Upper lobe of right lung (tissue), 1 donor: Measurements from ENCODE around the gene CRB3. TPM values are rescaled to one million over a fixed set of nuclear protein-coding genes. Genes with fewer than 3 reads are reported as not detected.

ENCODE experiments used
- ATAC-seq: fragments of 200-7000 bp; cut with Tn5 transposase; one replicate; pipeline ENCODE4 v1.9.1; 2020; ENCODE audit warnings: mild to moderate bottlenecking, moderate library complexity
- DNase-seq: peaks from one replicate; pipeline ENCODE4 v3.0.0-alpha.2; 2020
- H3K27ac ChIP-seq: fragments of 200-600 bp; one replicate; pipeline ENCODE4 v1.8.0; 2022
- H3K27me3 ChIP-seq: fragments of 200-600 bp; one replicate; pipeline ENCODE4 v1.8.0; 2022; ENCODE audit warnings: mild to moderate bottlenecking
- H3K36me3 ChIP-seq: fragments of 200-600 bp; one replicate; pipeline ENCODE4 v1.8.0; 2022
- H3K4me1 ChIP-seq: fragments of 200-600 bp; one replicate; pipeline ENCODE4 v1.8.0; 2022
- H3K4me3 ChIP-seq: fragments of 200-600 bp; one replicate; pipeline ENCODE4 v1.8.0; 2022; ENCODE audit warnings: mild to moderate bottlenecking
- H3K9me3 ChIP-seq: fragments of 200-600 bp; one replicate; pipeline ENCODE4 v1.8.0; 2022
- CTCF ChIP-seq: fragments of 200-600 bp; IDR thresholded peaks from one replicate; pipeline ENCODE4 v1.8.0; 2022; ENCODE audit warnings: antibody characterized with exemption
- intact Hi-C: fragments of 100-400 bp; cut with DNase I; formaldehyde crosslinking; loops from one replicate; pipeline ENCODE4 v1.11.0; 2022
- total RNA-seq: library from RNA; stranded (reverse); fragmentation: NEBNext Ultra II Directional; extraction: Animal tissue kit (Norgen Biotek cat#: 25700); gene quantifications from one replicate; pipeline ENCODE4 v1.2.1, GENCODE V29; 2021
- donor health status: DM: no; HTN: yes; CAD: no; lungs with severe emphysema.

CRB3 gene
- total RNA-seq, 1 donor from 2014 or later: 48.4 TPM

DNA sequence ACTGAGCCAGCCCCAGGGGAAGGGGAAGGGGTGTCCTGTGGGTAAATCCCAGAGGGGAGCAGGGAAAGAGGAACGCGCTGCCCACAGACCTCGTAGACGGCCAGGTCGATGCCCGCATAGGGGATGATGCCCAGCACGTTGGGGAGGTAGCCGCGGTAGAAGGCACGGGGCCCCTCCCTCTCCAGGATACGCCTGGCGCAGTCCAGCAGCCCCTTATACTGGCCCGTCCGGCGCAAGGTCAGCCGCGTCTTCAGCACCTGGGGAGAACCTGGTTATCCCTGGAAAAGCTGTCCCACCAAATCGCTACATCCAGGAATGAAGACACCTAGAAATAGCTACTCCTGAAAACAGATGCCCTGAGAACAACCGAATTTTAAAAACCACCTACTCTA is 11.9 kb upstream of the CRB3 start:
- ATAC-seq (no peak), DNase-seq (no peak)
- Histone ChIP-seq H3K9me3 (peaks cover 4% of the 10 kb centered on the region), H3K27ac (no peak overlapping the region), H3K27me3 (no peaks in the 10 kb centered on the region), H3K36me3 (no peaks in the 10 kb centered on the region), H3K4me3 (no peak overlapping the region), H3K4me1 (no peaks in the 10 kb centered on the region)
- intact Hi-C loops: no loop called here
- no peak for TF ChIP-seq CTCF

DNA sequence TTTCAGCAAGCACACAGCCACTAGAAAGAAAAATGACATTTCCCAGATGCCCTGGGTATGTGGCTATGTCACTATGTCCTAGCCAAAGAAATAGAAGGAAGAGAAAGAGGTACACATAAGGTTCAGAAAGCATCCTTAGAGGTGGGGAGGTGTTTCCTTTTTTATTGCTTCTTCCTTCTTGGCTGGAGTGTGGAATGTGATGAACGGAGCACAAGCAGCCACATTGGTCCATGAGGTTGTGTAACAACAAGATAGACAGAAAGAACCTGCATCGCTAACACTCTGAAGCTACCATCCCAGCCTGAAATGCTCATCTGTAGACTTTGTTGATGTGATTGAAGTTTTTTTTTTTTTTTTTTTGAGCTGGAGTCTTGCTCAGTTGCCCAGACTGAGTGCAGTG is 11.2 kb upstream of the CRB3 start:
- Histone ChIP-seq H3K27ac (no peak overlapping the region), H3K9me3 (peaks cover 4% of the 10 kb centered on the region), H3K36me3 (no peaks in the 10 kb centered on the region), H3K27me3 (no peaks in the 10 kb centered on the region), H3K4me1 (no peaks in the 10 kb centered on the region), H3K4me3 (no peak overlapping the region)
- intact Hi-C loops: no loop called here
- ATAC-seq (no peak), DNase-seq (no peak)
- no peak for TF ChIP-seq CTCF

GRCh38 chr19:6453951-6454565 is 10.0 kb upstream of the CRB3 start:
- intact Hi-C loops: no loop called here
- Histone ChIP-seq H3K36me3 (no peaks in the 10 kb centered on the region), H3K4me1 (peaks cover 8% of the 10 kb centered on the region), H3K27me3 (no peaks in the 10 kb centered on the region), H3K9me3 (peaks cover 4% of the 10 kb centered on the region), H3K4me3 (no peak overlapping the region), H3K27ac (no peak overlapping the region)
- TF ChIP-seq CTCF: no peak
- no peak for DNase-seq
- no peak for ATAC-seq

DNA sequence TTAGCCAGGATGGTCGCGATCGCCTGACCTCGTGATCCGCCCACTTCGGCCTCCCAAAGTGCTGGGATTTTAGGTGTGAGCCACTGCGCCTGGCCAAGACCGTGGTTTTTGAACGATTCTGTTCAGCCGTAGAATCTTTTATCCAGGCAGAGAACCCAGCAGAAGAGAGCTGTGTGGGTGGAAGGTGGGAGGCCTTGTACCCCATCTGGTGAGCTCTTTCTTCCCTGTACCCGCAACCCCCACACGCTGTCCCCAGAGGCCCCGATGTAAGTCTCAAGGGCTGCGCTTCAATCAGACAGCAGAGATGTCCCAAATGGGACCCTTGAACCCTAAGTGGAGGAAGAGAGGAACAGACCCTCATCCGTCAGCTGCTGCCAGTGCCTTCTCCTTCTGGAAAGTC is 8.1 kb upstream of the CRB3 start:
- intact Hi-C loops: no loop called here
- H3K9me3 ChIP-seq: peaks cover 4% of the 10 kb centered on the region
- peaks cover 10% of the 10 kb centered on the region for H3K4me1 ChIP-seq
- no peak overlapping the region for H3K4me3 ChIP-seq
- no peak overlapping the region for H3K27ac ChIP-seq
- no peak for DNase-seq
- TF ChIP-seq CTCF: no peak
- no peaks in the 10 kb centered on the region for H3K27me3 ChIP-seq
- ATAC-seq: no peak
- no peaks in the 10 kb centered on the region for H3K36me3 ChIP-seq

GRCh38 chr19:6457958-6458694 is 5.9 kb upstream of the CRB3 start:
- peaks cover 4% of the 10 kb centered on the region for H3K9me3 ChIP-seq
- no peaks in the 10 kb centered on the region for H3K36me3 ChIP-seq
- TF ChIP-seq CTCF: no peak
- ATAC-seq (no peak), DNase-seq (no peak)
- peaks cover 10% of the 10 kb centered on the region for H3K4me1 ChIP-seq
- H3K27ac ChIP-seq: no peak overlapping the region
- H3K4me3 ChIP-seq: no peak overlapping the region
- no peaks in the 10 kb centered on the region for H3K27me3 ChIP-seq
- intact Hi-C loops: no loop called here
